ENCODE results near the gene OR5A2. TPM values are rescaled to one million over a fixed set of nuclear protein-coding genes. Genes with fewer than 3 reads are reported as not detected.
"Not testable (repeated sequence)": the region's sequence is repeated elsewhere in the genome, so short reads cannot be mapped to it uniquely, and the experiment has no call there.

The OR5A2 gene
- total RNA-seq, 2 donors from 2014 or later: not detected

- no peaks in the 10 kb centered on the region for H3K36me3 Mint-ChIP-seq
- ATAC-seq (no peak), DNase-seq (ENCODE audit: low spot score in 2 of 2) (no peak)
- no peaks in the 10 kb centered on the region for H3K9me3 Mint-ChIP-seq
- H3K27ac Mint-ChIP-seq: no peak overlapping the region
These were observed 11.1 kb downstream of the OR5A2 start for GRCh38 chr11:59415111-59415510.

- no peaks in the 10 kb centered on the region for H3K9me3 Mint-ChIP-seq
- DNase-seq (ENCODE audit: low spot score in 2 of 2) (no peak), ATAC-seq (no peak)
- H3K27ac Mint-ChIP-seq: no peak overlapping the region
- no peaks in the 10 kb centered on the region for H3K36me3 Mint-ChIP-seq
These were observed 12.6 kb downstream of the OR5A2 start for GRCh38 chr11:59413646-59414045.

DNA sequence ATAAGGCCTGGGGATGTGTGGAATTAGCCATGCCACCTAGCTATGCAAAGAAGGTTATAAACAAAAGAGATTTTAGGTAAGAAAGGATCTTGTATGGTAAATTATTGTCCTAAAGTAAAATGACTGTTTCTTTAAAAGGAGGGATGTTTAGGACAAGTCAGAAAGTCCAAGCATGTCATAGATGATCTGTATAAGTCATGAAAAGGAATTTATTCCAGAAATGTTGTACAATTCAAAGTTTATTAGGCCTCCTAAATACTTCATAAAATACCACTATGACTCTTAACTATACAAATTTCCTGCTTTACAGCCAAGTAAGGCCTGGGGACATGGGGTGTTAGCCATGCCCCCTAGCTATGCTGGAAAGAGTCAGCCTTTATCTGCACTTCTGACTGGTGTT lies 22.7 kb downstream of the OR5A2 start:
- DNase-seq (ENCODE audit: low spot score in 2 of 2): no peak
- Mint-ChIP-seq H3K9me3 (peaks cover 4 to 9% of the 10 kb centered on the region in 2 donors), H3K36me3 (peaks cover 6 to 8% of the 10 kb centered on the region in 2 donors), H3K27ac (no peak overlapping the region)
- no peak for ATAC-seq

DNA sequence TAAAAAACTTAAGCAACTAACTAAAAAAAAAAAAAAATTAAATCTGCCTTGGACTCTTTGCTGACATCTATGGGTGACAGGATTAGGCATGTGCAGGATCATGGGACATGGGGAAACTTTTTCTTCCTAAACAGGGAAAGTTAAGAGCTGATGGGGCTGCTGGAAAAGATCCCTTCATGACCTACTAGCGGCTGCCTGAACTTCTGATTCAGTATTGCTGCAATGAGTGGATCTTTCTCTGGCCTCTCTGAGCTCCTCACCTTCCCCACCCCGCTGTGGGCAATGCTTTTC lies 25.0 kb downstream of the OR5A2 start:
- ATAC-seq (no peak), DNase-seq (ENCODE audit: low spot score in 2 of 2) (no peak)
- Mint-ChIP-seq H3K36me3 (peaks cover 6 to 8% of the 10 kb centered on the region in 2 donors), H3K27ac (no peak overlapping the region), H3K9me3 (peaks cover 4 to 9% of the 10 kb centered on the region in 2 donors)

DNA sequence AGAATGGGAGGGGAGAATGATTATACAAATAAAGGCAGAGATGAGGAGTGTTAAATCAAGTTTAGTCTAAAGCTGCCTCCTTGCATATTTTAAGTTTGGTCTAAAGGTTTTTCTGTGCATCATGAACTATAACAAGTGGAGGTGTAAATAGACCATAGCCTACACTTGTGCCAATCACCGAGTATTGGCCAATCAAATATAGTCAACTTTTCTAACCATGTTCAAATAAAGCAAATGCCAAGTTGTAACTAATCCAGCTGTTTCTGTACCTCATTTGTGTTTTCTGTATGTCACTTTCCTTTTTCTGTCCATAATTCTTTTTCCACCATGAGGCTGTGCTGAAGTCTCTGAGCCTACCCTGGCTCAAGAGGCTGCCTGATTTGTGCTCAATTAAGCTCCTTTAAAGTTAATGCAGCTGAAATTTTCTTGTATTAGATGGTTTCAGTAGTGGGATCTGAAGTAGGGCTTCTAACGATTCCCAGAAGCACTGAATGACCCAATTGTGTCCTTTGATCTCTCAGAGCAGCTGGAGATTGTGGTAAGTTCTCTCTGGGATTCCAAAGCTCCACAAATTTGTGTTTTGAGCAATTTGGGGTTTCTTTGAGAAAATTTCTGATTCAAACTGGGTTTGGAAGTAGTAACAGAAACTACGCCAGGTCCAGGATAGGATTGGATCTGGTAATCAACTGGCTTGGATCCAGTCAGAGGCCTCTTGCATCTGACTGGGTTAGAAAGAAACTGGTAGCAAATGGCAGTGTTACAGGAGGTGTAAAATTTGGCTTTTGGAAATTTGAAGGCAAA lies 25.6 kb downstream of the OR5A2 start:
- H3K27ac Mint-ChIP-seq: no peak overlapping the region
- H3K36me3 Mint-ChIP-seq: peaks cover 6 to 8% of the 10 kb centered on the region in 2 donors
- DNase-seq (ENCODE audit: low spot score in 2 of 2) (no peak), ATAC-seq (no peak)
- H3K9me3 Mint-ChIP-seq: peaks cover 4 to 9% of the 10 kb centered on the region in 2 donors

- no peak for ATAC-seq
- H3K9me3 Mint-ChIP-seq: peaks cover 0 to 4% of the 10 kb centered on the region in 2 donors
- DNase-seq (ENCODE audit: low spot score in 2 of 2): no peak
These were observed 32.0 kb downstream of the OR5A2 start for GRCh38 chr11:59394186-59394585.

GRCh38 chr11:59380263-59381059 lies 45.8 kb downstream of the OR5A2 start:
- H3K36me3 Mint-ChIP-seq: peaks cover 0 to 5% of the 10 kb centered on the region in 2 donors
- ATAC-seq: no peak
- DNase-seq (ENCODE audit: low spot score in 2 of 2): no peak
- peaks cover 12 to 13% of the 10 kb centered on the region in 2 donors for H3K9me3 Mint-ChIP-seq
- no peak overlapping the region for H3K27ac Mint-ChIP-seq

More at GRCh38 chr11:59394186-59394585, 32.0 kb downstream of the OR5A2 start:
- H3K27ac Mint-ChIP-seq: no peak overlapping the region
- H3K36me3 Mint-ChIP-seq: no peaks in the 10 kb centered on the region

DNA sequence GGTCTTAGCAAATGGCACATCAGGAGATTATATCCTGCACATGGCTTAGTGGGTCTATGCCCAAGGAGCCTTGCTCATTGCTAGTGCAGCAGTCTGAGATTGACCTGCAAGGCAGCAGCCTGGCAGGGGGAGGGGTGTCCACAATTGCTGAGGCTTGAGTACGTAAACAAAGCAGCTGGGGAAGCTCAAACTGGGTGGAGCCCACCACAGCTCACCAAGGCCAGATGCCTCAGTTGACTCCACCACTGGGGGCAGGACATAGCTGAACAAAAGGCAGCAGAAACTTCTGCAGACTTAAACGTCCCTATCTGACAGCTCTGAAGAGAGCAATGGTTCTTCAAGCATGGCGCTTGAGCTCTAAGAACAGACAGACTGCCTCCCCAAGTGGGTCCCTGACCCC lies 53.9 kb downstream of the OR5A2 start:
- H3K36me3 Mint-ChIP-seq; H3K27ac Mint-ChIP-seq; DNase-seq (ENCODE audit: low spot score in 2 of 2); ATAC-seq: not testable (repeated sequence)
- H3K9me3 Mint-ChIP-seq: peaks cover 11 to 14% of the 10 kb centered on the region in 2 donors

DNA sequence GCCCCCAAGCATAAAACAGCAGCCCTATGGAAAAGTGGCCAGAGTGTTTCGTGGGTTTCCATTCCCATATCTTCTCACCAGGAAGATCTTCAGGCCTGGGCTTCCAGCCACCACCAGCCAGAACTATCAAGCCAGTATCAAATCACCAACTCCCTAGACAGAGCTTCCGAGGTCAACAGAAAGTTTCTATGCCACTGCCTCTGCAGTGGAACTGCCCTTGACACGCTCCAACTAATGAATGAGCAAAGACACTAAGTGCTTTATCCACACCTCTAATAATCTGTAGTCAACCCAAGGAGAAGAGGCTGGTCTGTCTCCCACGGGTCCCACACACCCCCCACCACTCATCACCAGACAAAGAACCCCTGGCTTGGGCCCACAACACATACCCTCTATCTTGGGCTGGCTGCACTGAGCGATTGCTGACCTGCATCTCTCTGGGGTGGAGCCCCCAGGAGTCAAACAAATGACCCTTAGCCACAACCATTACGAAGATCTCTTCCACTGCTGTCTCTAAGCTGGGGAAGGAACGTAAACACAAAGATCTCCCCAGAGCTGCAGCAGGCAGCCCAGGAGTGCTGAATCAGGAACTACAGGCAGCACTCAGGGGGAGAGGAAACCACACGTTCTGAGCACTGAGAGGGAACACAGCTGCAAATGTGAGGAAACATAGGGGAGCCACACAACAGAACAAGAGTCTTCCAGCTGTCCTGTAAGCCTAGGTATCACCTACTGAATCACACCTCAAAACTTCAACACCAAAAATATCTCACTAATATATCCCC lies 57.8 kb downstream of the OR5A2 start:
- ATAC-seq: no peak
- DNase-seq (ENCODE audit: low spot score in 2 of 2): no peak
- Mint-ChIP-seq H3K9me3 (peaks cover 6 to 9% of the 10 kb centered on the region in 2 donors), H3K36me3 (peaks cover 0 to 6% of the 10 kb centered on the region in 2 donors), H3K27ac (no peak overlapping the region)

Other genes with a start within 250 kb of the OR5A2 start
- not detected for gene MPEG1, start 213.5 kb downstream of the OR5A2 start, total RNA-seq
- not detected for gene OR5AN1, start 67.5 kb downstream of the OR5A2 start, total RNA-seq
- not detected for gene OR5A1, start 10.1 kb upstream of the OR5A2 start, total RNA-seq
- gene OR4D6, start 30.5 kb upstream of the OR5A2 start, total RNA-seq: not detected
- gene OR4D10, start 46.9 kb upstream of the OR5A2 start, total RNA-seq: not detected
- gene OR4D11, start 77.2 kb upstream of the OR5A2 start, total RNA-seq: not detected
- not detected for gene OR4D9, start 85.1 kb upstream of the OR5A2 start, total RNA-seq
- 10 to 100 TPM; 40.1 to 50.9 TPM for gene OSBP, start 189.4 kb upstream of the OR5A2 start, total RNA-seq
- 10 to 100 TPM; 72.3 to 88.0 TPM for gene PATL1, start 242.6 kb upstream of the OR5A2 start, total RNA-seq